ENCODE results near the gene RAB3C.
A peak's percentile ranks its signal among the peaks of the same experiment; 100 is the strongest.

The RAB3C gene

GRCh38 chr5:58737671-58738070, 154.8 kb downstream of the RAB3C start:
- DNase-seq: no peak

GRCh38 chr5:58738336-58738735, 155.5 kb downstream of the RAB3C start:
- no peak for DNase-seq

GRCh38 chr5:58739051-58739450, 156.2 kb downstream of the RAB3C start:
- no peak for DNase-seq

GRCh38 chr5:58740956-58741355, 158.1 kb downstream of the RAB3C start:
- no peak for DNase-seq

- DNase-seq: no peak
These were observed 162.5 kb downstream of the RAB3C start for GRCh38 chr5:58745350-58745749.

GRCh38 chr5:58746321-58746720, 163.4 kb downstream of the RAB3C start:
- no peak for DNase-seq

GRCh38 chr5:58750036-58750435, 167.2 kb downstream of the RAB3C start:
- no peak for DNase-seq

- DNase-seq: peak; percentile 71
These were observed 168.5 kb downstream of the RAB3C start for GRCh38 chr5:58751222-58751837.

- DNase-seq: peak; percentile 31
These were observed 169.2 kb downstream of the RAB3C start for GRCh38 chr5:58752104-58752503.

- DNase-seq: no peak
These were observed 170.6 kb downstream of the RAB3C start for GRCh38 chr5:58753446-58753845.

GRCh38 chr5:58754250-58754649, 171.4 kb downstream of the RAB3C start:
- no peak for DNase-seq

- DNase-seq: no peak
These were observed 172.5 kb downstream of the RAB3C start for GRCh38 chr5:58755397-58755796.

- peak; percentile 74 for DNase-seq
These were observed 176.9 kb downstream of the RAB3C start for GRCh38 chr5:58759745-58760144.

- peak; percentile 54 for DNase-seq
These were observed 177.3 kb downstream of the RAB3C start for GRCh38 chr5:58760222-58760621.

GRCh38 chr5:58761407-58761806, 178.5 kb downstream of the RAB3C start:
- DNase-seq: no peak

- DNase-seq: no peak
These were observed 180.5 kb downstream of the RAB3C start for GRCh38 chr5:58763390-58763789.

GRCh38 chr5:58764199-58764598, 181.3 kb downstream of the RAB3C start:
- DNase-seq: no peak

- DNase-seq: no peak
These were observed 182.2 kb downstream of the RAB3C start for GRCh38 chr5:58765058-58765457.

- DNase-seq: no peak
These were observed 184.2 kb downstream of the RAB3C start for GRCh38 chr5:58767104-58767503.

GRCh38 chr5:58770136-58770535, 187.3 kb downstream of the RAB3C start:
- DNase-seq: no peak

- no peak for DNase-seq
These were observed 188.9 kb downstream of the RAB3C start for GRCh38 chr5:58771796-58772195.

GRCh38 chr5:58773744-58774441, 191.0 kb downstream of the RAB3C start:
- no peak for DNase-seq

- peak; percentile 58 for DNase-seq
These were observed 192.1 kb downstream of the RAB3C start for GRCh38 chr5:58774937-58775336.

- DNase-seq: peak; percentile 78
These were observed 192.9 kb downstream of the RAB3C start for GRCh38 chr5:58775701-58776262.

GRCh38 chr5:58776559-58776958, 193.7 kb downstream of the RAB3C start:
- DNase-seq: no peak

Data from inflammatory macrophage treated with lipopolysaccharide for 4 hours (primary cell).